HCT116 (cell line): ENCODE measurements around the gene HDHD5. TPM values are rescaled to one million over a fixed set of nuclear protein-coding genes. Genes with fewer than 3 reads are reported as not detected.

Experiments
- ATAC-seq: fragments of 200-7000 bp; cut with Tn5 transposase; 2 replicates; pipeline ENCODE4 v1.9.1; 2020; ENCODE audit warnings: mild to moderate bottlenecking, moderate library complexity
- BruUV-seq: library from RNA; stranded (reverse); fragments of 400-500 nt; replicated peaks from 2 replicates; lab custom pipeline; 2021; lab: Mats Ljungman, UMichigan
- CTCF ChIA-PET: fragments of 300-600 bp; sonication (Branson Sonifier 250); formaldehyde crosslinking; loops from one replicate; lab custom pipeline; 2021; ENCODE audit warnings: antibody characterized with exemption; lab: Charles Lee
- POLR2A ChIA-PET: fragments of 300-600, 350-600 bp; sonication (Branson Sonifier 250); formaldehyde crosslinking; loops from one replicate; lab custom pipeline; 2021; ENCODE audit warnings: antibody characterized with exemption; lab: Charles Lee
- RAD21 ChIA-PET, 2 experiments: fragments of 300-600 bp; sonication (Branson Sonifier 250); formaldehyde crosslinking; loops; one replicate each; lab custom pipeline; 2023; ENCODE audit warnings: low total read pairs in 2 of 2; ENCODE audit not compliant: uncharacterized antibody in 2 of 2, unreplicated experiment in 2 of 2, low non-redundant PET in 1 of 2; lab: Charles Lee
- DNase-seq: peaks from one replicate; pipeline ENCODE4 v3.0.0-alpha.2; 2010; ENCODE audit warnings: low read depth, low spot score
- H2AFZ ChIP-seq: fragments of 200-600 bp; shearing (Covaris generic), sonication (generic); 2 replicates; pipeline ENCODE4 v1.6.1; 2017; ENCODE audit warnings: low read depth, mixed run types, mixed read lengths, antibody characterized with exemption, low read length; ENCODE audit not compliant: poor library complexity, severe bottlenecking
- H3K27ac ChIP-seq: 2 replicates; pipeline ENCODE4 v1.5.1; 2012; ENCODE audit warnings: low read depth, low read length
- H3K27me3 ChIP-seq: fragments of 200-600 bp; sonication (generic); 2 replicates; pipeline ENCODE4 v1.6.1; 2016; ENCODE audit warnings: mixed run types, low read length, mixed read lengths; ENCODE audit not compliant: insufficient read depth
- H3K36me3 ChIP-seq, 2 experiments: fragments of 200-500 bp in 1 of 2; fragments of 200-600 bp in 1 of 2; sonication (Bioruptor generic) in 1 of 2; sonication (generic) in 1 of 2; 2 replicates each; pipeline versions ENCODE4 v1.5.1 to v1.6.1; 2014 to 2016; ENCODE audit warnings: low read length in 2 of 2, inconsistent platforms in 1 of 2, mixed read lengths in 1 of 2, mixed run types in 1 of 2; ENCODE audit not compliant: insufficient read depth in 2 of 2, control insufficient read depth in 1 of 2
- H3K4me1 ChIP-seq, 2 experiments: fragments of 200-600 bp in 1 of 2; sonication (generic) in 1 of 2; 2 replicates each; pipeline versions ENCODE4 v1.5.1 to v1.6.1; 2012 to 2017; ENCODE audit warnings: low read length in 2 of 2, inconsistent platforms in 1 of 2, mild to moderate bottlenecking in 1 of 2, mixed read lengths in 1 of 2, mixed run types in 1 of 2, moderate library complexity in 1 of 2; ENCODE audit not compliant: insufficient read depth in 2 of 2, control insufficient read depth in 1 of 2
- H3K4me2 ChIP-seq: fragments of 200-600 bp; sonication (generic); 2 replicates; pipeline ENCODE4 v1.6.1; 2017; ENCODE audit warnings: mixed run types, low read length, mixed read lengths
- H3K4me3 ChIP-seq, 2 experiments: fragments of 200-600 bp in 1 of 2; sonication (generic) in 1 of 2; replicated peaks in 1 of 2; 2 replicates each; pipeline ENCODE4 v1.5.1; 2011 to 2016; ENCODE audit warnings: low read length in 2 of 2, control low read depth in 1 of 2, low read depth in 1 of 2, mild to moderate bottlenecking in 1 of 2, mixed read lengths in 1 of 2, mixed run types in 1 of 2
- H3K79me2 ChIP-seq: fragments of 200-600 bp; sonication (generic); 2 replicates; pipeline ENCODE4 v1.6.1; 2017; ENCODE audit warnings: mild to moderate bottlenecking, mixed run types, low read length, moderate library complexity, mixed read lengths; ENCODE audit not compliant: insufficient read depth
- H3K9ac ChIP-seq: fragments of 200-600 bp; sonication (generic); 2 replicates; pipeline ENCODE4 v1.6.1; 2016; ENCODE audit warnings: low read length, mixed read lengths
- H3K9me2 ChIP-seq: fragments of 200-600 bp; sonication (generic), shearing (Covaris generic); 2 replicates; pipeline ENCODE4 v1.6.1; 2017; ENCODE audit warnings: mixed run types, mild to moderate bottlenecking, moderate library complexity; ENCODE audit not compliant: insufficient read depth
- H3K9me3 ChIP-seq, 2 experiments: fragments of 200-500 bp in 1 of 2; fragments of 200-600 bp in 1 of 2; sonication (Bioruptor generic) in 1 of 2; sonication (generic) in 1 of 2; 2 replicates each; pipeline ENCODE4 v1.6.1; 2014 to 2017; ENCODE audit warnings: low read length in 2 of 2, mixed read lengths in 2 of 2, inconsistent platforms in 1 of 2, low read depth in 1 of 2, mild to moderate bottlenecking in 1 of 2, mixed run types in 1 of 2, moderate library complexity in 1 of 2; ENCODE audit not compliant: control insufficient read depth in 1 of 2, insufficient read depth in 1 of 2
- H4K20me1 ChIP-seq: fragments of 200-600 bp; sonication (generic), shearing (Covaris generic); 2 replicates; pipeline ENCODE4 v1.6.1; 2017; ENCODE audit warnings: mixed run types, mild to moderate bottlenecking, moderate library complexity; ENCODE audit not compliant: insufficient read depth
- CBX3 ChIP-seq: IDR thresholded peaks from 2 replicates; pipeline ENCODE4 v1.6.1; 2012; ENCODE audit warnings: low read depth
- EGR1 ChIP-seq: IDR thresholded peaks from 2 replicates; pipeline ENCODE4 v1.6.1; 2012; ENCODE audit warnings: low read depth
- EZH2 ChIP-seq: fragments of 200-600 bp; sonication (generic); IDR thresholded peaks from 2 replicates; pipeline ENCODE4 v1.6.1; 2017; ENCODE audit warnings: antibody characterized with exemption, mixed run types
- EZH2phosphoT487 ChIP-seq: fragments of 200-600 bp; IDR thresholded peaks from 2 replicates; pipeline ENCODE4 v1.6.1; 2018; ENCODE audit warnings: antibody characterized with exemption, borderline replicate concordance
- JUND ChIP-seq: IDR thresholded peaks from 2 replicates; pipeline ENCODE4 v1.6.1; 2012
- POLR2AphosphoS5 ChIP-seq: IDR thresholded peaks from 2 replicates; pipeline ENCODE4 v1.6.1; 2011; ENCODE audit warnings: mild to moderate bottlenecking, low read depth, low read length, moderate library complexity
- SP1 ChIP-seq: IDR thresholded peaks from 2 replicates; pipeline ENCODE4 v1.6.1; 2012; ENCODE audit warnings: low read depth
- SRF ChIP-seq: IDR thresholded peaks from 2 replicates; pipeline ENCODE4 v1.6.1; 2012; ENCODE audit warnings: low read depth
- TCF7L2 ChIP-seq: IDR thresholded peaks from 2 replicates; pipeline ENCODE4 v1.7.0; 2011; ENCODE audit warnings: borderline replicate concordance, inconsistent platforms; ENCODE audit not compliant: insufficient read depth, insufficient read length; ENCODE audit errors: extremely low read depth
- ZNF274 ChIP-seq: fragments of 200-500 bp; sonication (Bioruptor generic); IDR thresholded peaks from 2 replicates; pipeline ENCODE4 v1.6.1; 2014; ENCODE audit warnings: mild to moderate bottlenecking, low read depth, low read length, inconsistent platforms
- intact Hi-C: fragments of 100-400 bp; cut with micrococcal nuclease; formaldehyde crosslinking; loops from 2 replicates; pipeline ENCODE4 v1.10.0; 2022
- total RNA-seq: library from RNA; stranded (reverse); gene quantifications from one replicate; pipeline ENCODE4 v1.2.1, GENCODE V29; 2021; ENCODE audit not compliant: unreplicated experiment
- TF ChIP-seq, protein P1 (sequence below): IDR thresholded peaks from 2 replicates; pipeline ENCODE4 v1.6.1; 2012

HDHD5 gene
- total RNA-seq, 1 experiment from 2014 or later, result 70.1 TPM

DNA sequence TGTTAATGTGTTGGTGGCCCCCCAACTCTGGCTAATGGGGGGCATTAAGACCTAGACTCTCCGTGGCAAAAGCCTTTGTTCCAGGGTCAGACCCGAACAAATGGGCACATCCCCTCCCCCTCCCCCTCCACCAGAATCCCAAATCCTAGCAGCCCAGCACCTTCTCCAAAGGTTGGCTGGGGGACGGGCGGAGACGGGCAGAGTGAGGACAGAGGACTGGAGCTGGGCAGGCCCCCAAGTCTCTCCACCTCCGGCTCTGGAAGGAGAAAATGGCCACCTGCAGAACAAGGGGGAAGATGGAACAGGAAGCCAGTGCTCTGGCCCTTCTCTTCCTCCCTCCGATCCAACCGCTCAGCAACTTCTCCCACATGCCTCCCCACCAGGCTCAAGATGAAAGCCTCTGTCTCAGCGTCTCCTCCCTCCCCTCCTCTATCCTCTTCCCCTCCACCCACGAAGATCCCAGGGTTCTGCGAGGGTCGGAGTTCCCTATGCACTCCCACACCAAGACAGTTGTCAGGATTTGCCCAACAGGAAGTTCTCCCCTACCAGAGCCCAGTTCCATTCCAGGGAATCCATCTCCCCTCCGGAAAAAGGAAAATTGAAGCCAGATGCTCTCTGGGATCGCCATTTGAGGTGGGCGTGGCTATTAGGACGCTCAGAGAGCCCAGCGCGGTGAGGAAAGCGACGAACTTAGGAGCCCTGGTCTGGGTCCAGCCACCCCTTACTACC is 40.1 kb upstream of the HDHD5 start:
- ATAC-seq (no peak), DNase-seq (no peak)
- no peaks in the 10 kb centered on the region for H3K36me3 ChIP-seq
- no peaks in the 10 kb centered on the region for H4K20me1 ChIP-seq
- H3K27ac ChIP-seq, result no peak overlapping the region
- H3K4me3 ChIP-seq, result no peak overlapping the region
- intact Hi-C loops, result no loop called here
- ChIA-PET RAD21 (no interaction called here), CTCF (interaction anchor here (1.4 to 1.8 kb wide), 2 partner anchors 27 kb away, joined by 6 to 10 read pairs; no protein-coding TSS in a partner anchor), POLR2A (no interaction called here)
- TF ChIP-seq CBX3, result no peak
- TF ChIP-seq SP1, result no peak
- TF ChIP-seq POLR2AphosphoS5, result no peak
- no peak for TF ChIP-seq EZH2
- TF ChIP-seq JUND, result no peak
- no peak for TF ChIP-seq TCF7L2
- no peak for TF ChIP-seq SRF
- TF ChIP-seq, protein P1, sequence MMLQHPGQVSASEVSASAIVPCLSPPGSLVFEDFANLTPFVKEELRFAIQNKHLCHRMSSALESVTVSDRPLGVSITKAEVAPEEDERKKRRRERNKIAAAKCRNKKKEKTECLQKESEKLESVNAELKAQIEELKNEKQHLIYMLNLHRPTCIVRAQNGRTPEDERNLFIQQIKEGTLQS, result no peak
- no peak for TF ChIP-seq EGR1
- no peak for TF ChIP-seq ZNF274
- TF ChIP-seq EZH2phosphoT487, result no peak
- H3K27me3 ChIP-seq, result no peaks in the 10 kb centered on the region
- no peaks in the 10 kb centered on the region for H3K4me1 ChIP-seq
- H3K9me2 ChIP-seq, result no peaks in the 10 kb centered on the region
- H3K9me3 ChIP-seq, result no peaks in the 10 kb centered on the region
- no peak overlapping the region for H3K4me2 ChIP-seq
- H3K9ac ChIP-seq, result no peak overlapping the region
- no peaks in the 10 kb centered on the region for H3K79me2 ChIP-seq
- no TSS peak for BruUV-seq
- no peak overlapping the region for H2AFZ ChIP-seq
